Parathyroid adenoma (tissue), 2 donors: ENCODE measurements around the gene CEP85L.

Source experiments
- H2AFZ ChIP-seq: fragments of 300-600 bp; sonication (generic); one replicate; pipeline ENCODE4 v1.7.0; 2017; ENCODE audit warnings: antibody characterized with exemption, mild to moderate bottlenecking
- H3K27ac ChIP-seq: fragments of 300-600 bp; sonication (generic); one replicate; pipeline ENCODE4 v1.7.0; 2017
- H3K27me3 ChIP-seq: fragments of 300-600 bp; sonication (generic); one replicate; pipeline ENCODE4 v1.7.0; 2017; ENCODE audit warnings: low read length; ENCODE audit not compliant: control insufficient read depth, insufficient read depth
- H3K36me3 ChIP-seq: fragments of 300-600 bp; sonication (generic); one replicate; pipeline ENCODE4 v1.7.0; 2017; ENCODE audit warnings: low read length; ENCODE audit not compliant: control insufficient read depth, insufficient read depth
- H3K4me1 ChIP-seq: fragments of 300-600 bp; sonication (generic); one replicate; pipeline ENCODE4 v1.7.0; 2017; ENCODE audit warnings: control low read depth
- H3K4me2 ChIP-seq: fragments of 300-600 bp; sonication (generic); one replicate; pipeline ENCODE4 v1.7.0; 2017; ENCODE audit warnings: low read length
- H3K4me3 ChIP-seq: fragments of 300-600 bp; sonication (generic); one replicate; pipeline ENCODE4 v1.7.0; 2017; ENCODE audit warnings: low read depth, low read length
- H3K79me2 ChIP-seq: fragments of 300-600 bp; sonication (generic); one replicate; pipeline ENCODE4 v1.7.0; 2017; ENCODE audit warnings: control low read depth
- H3K9ac ChIP-seq: fragments of 300-600 bp; sonication (generic); one replicate; pipeline ENCODE4 v1.7.0; 2017; ENCODE audit warnings: mild to moderate bottlenecking
- H3K9me3 ChIP-seq: fragments of 300-600 bp; sonication (generic); one replicate; pipeline ENCODE4 v1.7.0; 2017; ENCODE audit warnings: low read length; ENCODE audit not compliant: control insufficient read depth
- CTCF ChIP-seq: fragments of 300-600 bp; sonication (generic); IDR thresholded peaks from one replicate; pipeline ENCODE4 v1.7.0; 2017; ENCODE audit warnings: antibody characterized with exemption, mild to moderate bottlenecking
- donor health status: primary hyperparathyroidism.

The CEP85L gene

GRCh38 chr6:118574051-118574865 is 77.1 kb downstream of the CEP85L start:
- Histone ChIP-seq H3K9ac (no peak overlapping the region), H3K27ac (no peak overlapping the region), H3K9me3 (peaks cover 5% of the 10 kb centered on the region), H3K4me3 (no peak overlapping the region), H3K4me2 (no peak overlapping the region), H3K4me1 (peaks cover 6% of the 10 kb centered on the region), H3K36me3 (peaks cover 4% of the 10 kb centered on the region), H3K27me3 (no peaks in the 10 kb centered on the region), H3K79me2 (peaks cover 32% of the 10 kb centered on the region), H2AFZ (no peak overlapping the region)
- no peak for TF ChIP-seq CTCF

GRCh38 chr6:118571121-118571520 is 80.3 kb downstream of the CEP85L start:
- Histone ChIP-seq H3K4me3 (no peak overlapping the region), H2AFZ (no peak overlapping the region), H3K79me2 (peaks cover 14% of the 10 kb centered on the region), H3K9me3 (peaks cover 5% of the 10 kb centered on the region), H3K27me3 (no peaks in the 10 kb centered on the region), H3K4me1 (peaks cover 9% of the 10 kb centered on the region), H3K9ac (no peak overlapping the region), H3K4me2 (no peak overlapping the region), H3K36me3 (peaks cover 4% of the 10 kb centered on the region), H3K27ac (no peak overlapping the region)
- no peak for TF ChIP-seq CTCF

- H3K27me3 ChIP-seq: no peaks in the 10 kb centered on the region
- H3K27ac ChIP-seq: no peak overlapping the region
- H3K4me3 ChIP-seq: no peak overlapping the region
- peaks cover 14% of the 10 kb centered on the region for H3K4me1 ChIP-seq
- H3K4me2 ChIP-seq: no peak overlapping the region
- H3K79me2 ChIP-seq: peaks cover 17% of the 10 kb centered on the region
- H3K9ac ChIP-seq: no peak overlapping the region
- peaks cover 2% of the 10 kb centered on the region for H3K9me3 ChIP-seq
- H2AFZ ChIP-seq: no peak overlapping the region
- TF ChIP-seq CTCF: no peak
- H3K36me3 ChIP-seq: peaks cover 2% of the 10 kb centered on the region
Observed at GRCh38 chr6:118569498-118569897, 81.9 kb downstream of the CEP85L start.

- H3K27me3 ChIP-seq: no peaks in the 10 kb centered on the region
- H3K4me1 ChIP-seq: peaks cover 14% of the 10 kb centered on the region
- H3K27ac ChIP-seq: no peak overlapping the region
- no peaks in the 10 kb centered on the region for H3K36me3 ChIP-seq
- H2AFZ ChIP-seq: no peak overlapping the region
- no peak overlapping the region for H3K4me3 ChIP-seq
- H3K4me2 ChIP-seq: no peak overlapping the region
- TF ChIP-seq CTCF: no peak
- H3K9ac ChIP-seq: no peak overlapping the region
- H3K79me2 ChIP-seq: peaks cover 14% of the 10 kb centered on the region
- no peaks in the 10 kb centered on the region for H3K9me3 ChIP-seq
Observed at GRCh38 chr6:118567974-118568373, 83.4 kb downstream of the CEP85L start.
